ENCODE results near the gene GMNN.

GMNN gene

DNA sequence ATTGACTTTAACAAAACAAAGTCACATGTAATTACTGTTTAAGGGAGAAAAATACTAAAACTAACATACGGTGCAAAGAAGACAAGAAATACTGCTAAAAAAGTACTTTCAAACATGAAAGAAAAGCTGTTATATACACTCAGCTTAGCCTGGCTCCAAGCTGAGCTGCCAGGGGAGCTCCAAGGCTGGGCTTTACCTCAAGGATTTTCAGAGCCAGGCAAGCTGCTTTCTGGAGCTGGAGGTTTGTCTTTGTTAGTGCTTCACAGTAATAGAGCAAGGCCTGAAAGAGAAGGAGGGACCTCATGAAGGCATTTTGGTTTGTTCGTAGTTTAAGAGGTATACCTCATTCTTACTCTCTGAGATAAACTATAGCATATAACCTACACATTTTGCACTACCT is 43.6 kb downstream of the GMNN start:
- no peak for DNase-seq

- no peak for DNase-seq
These were observed 47.2 kb downstream of the GMNN start for GRCh38 chr6:24821860-24822444.

- no peak for DNase-seq
These were observed 48.0 kb downstream of the GMNN start for GRCh38 chr6:24822696-24823095.

GRCh38 chr6:24823185-24823584 is 48.4 kb downstream of the GMNN start:
- no peak for DNase-seq

GRCh38 chr6:24824142-24824938 is 49.6 kb downstream of the GMNN start:
- DNase-seq, result no peak

GRCh38 chr6:24825130-24825630 is 50.4 kb downstream of the GMNN start:
- DNase-seq, result no peak

- no peak for DNase-seq
These were observed 52.4 kb downstream of the GMNN start for GRCh38 chr6:24827162-24827561.

DNA sequence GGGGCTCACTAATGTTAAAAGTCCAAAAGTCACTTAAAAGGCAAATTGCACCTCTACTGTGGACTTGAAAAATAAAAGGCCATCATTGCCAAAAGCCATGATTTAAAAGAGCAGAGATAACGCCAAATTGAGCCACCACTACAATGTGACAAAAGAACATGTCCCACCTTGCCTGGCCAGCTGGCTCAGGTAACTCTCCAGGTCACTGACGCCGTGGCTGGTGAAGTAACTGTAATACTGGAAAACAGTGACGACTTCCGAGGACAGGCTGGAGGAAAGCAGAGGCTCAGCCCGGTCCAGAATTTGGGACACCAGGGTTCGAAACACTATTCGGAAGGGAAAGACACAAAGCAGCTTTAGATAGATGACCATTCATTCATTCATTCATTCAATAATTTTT is 53.2 kb downstream of the GMNN start:
- DNase-seq, result no peak

GRCh38 chr6:24829657-24830056 is 54.9 kb downstream of the GMNN start:
- DNase-seq, result no peak

DNA sequence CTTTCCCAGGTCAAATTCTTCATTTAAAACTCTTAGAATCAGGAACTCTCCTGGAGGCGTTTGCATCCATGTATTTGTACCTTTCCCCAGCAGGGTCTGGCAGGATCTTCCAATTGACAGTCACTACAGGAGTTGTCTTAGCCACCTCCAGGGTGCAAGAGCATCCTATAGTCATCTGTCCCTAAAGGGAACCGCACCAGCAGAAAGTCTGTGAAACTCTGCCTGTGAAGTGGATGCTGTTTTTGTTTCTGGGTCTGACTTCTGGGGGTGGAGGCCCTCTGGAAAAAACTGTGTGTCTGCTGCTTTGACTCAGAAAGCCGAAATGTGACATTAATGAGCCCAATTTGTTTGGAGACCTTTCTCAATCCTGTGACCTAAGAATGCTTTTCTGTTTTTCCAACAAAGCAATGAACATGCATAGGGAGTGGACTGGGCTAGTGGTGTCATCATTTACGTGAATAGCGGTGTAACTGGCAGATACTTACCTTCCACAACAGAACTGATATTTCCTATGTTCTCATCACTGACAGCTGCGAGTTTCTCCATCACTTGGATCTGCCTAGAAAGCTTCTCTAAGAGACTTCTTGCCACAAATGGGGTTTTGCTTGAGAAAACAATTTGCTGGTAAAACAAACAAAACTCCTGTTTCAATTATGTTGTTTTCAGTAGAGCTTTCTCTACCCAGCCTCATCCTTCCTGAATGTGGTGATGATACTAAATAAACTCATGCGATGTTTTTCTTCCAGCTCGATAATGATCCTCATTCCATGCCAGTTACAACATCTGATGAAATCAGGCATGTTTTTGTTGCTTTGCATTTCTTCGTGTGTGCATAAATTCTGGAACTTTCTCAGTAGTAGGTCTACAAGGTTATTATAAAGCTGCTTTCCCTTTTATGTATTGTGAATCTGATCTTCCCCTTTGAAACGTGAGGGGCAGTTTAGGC is 57.3 kb downstream of the GMNN start:
- no peak for DNase-seq

DNA sequence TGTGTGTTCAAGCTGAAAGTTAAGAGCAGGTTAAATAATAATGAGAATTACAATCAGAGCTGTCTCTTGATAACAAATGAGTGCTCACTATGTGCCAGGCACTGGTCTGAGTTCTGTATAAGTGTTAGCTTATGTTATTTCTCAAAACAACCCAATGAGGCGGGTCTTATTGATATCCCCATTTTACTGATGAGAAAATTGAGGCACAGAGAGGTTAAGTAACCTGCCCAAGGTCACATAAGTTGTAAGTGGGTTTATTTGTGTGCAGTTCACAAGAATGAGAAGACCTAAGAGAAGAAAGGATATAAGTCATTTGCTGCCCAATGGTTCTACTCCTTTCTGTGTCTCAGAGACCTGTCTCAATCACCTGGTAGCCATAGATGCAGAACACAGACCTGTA is 58.1 kb downstream of the GMNN start:
- DNase-seq, result no peak

- DNase-seq, result no peak
These were observed 59.1 kb downstream of the GMNN start for GRCh38 chr6:24833711-24834386.

Measured in T-helper 1 cell (primary cell).